Renal cortex interstitium (tissue), 11 donors: Measurements from ENCODE around the gene CHRNG. TPM values are rescaled to one million over a fixed set of nuclear protein-coding genes. Genes with fewer than 3 reads are reported as not detected.

Source experiments
- DNase-seq, 11 donors: peaks; one replicate each; pipeline ENCODE4 v3.0.0-alpha.2; 2013; ENCODE audit warnings: low read depth in 9 of 11, low spot score in 4 of 11; ENCODE audit errors: extremely low read depth in 1 of 11
- polyA plus RNA-seq, 3 donors: library from polyadenylated mRNA; unstranded; fragments of 120-200 nt; gene quantifications; one replicate each; pipeline ENCODE4 v1.2.1, GENCODE V29; 2013; ENCODE audit not compliant: insufficient read length in 3 of 3

Gene CHRNG
- polyA plus RNA-seq, 3 donors = 1.1 to 1.6 (median 1.2) TPM

- no peak for DNase-seq
These were observed 36.3 kb upstream of the CHRNG start for GRCh38 chr2:232502911-232503808.

- no peak for DNase-seq
These were observed 35.6 kb upstream of the CHRNG start for GRCh38 chr2:232503809-232504323.

GRCh38 chr2:232504438-232504837 is 35.1 kb upstream of the CHRNG start:
- DNase-seq = no peak

GRCh38 chr2:232505856-232506255 is 33.6 kb upstream of the CHRNG start:
- DNase-seq = peak in 4 of 11 donors; percentile 54 to 71 (median 66)

GRCh38 chr2:232506709-232507108 is 32.8 kb upstream of the CHRNG start:
- DNase-seq = no peak

GRCh38 chr2:232508251-232508650 is 31.2 kb upstream of the CHRNG start:
- DNase-seq = no peak

GRCh38 chr2:232511336-232511890 is 28.1 kb upstream of the CHRNG start:
- DNase-seq = no peak

- DNase-seq = peak in 1 of 11 donors; percentile 65
These were observed 26.9 kb upstream of the CHRNG start for GRCh38 chr2:232512602-232513001.

- DNase-seq = no peak
These were observed 26.1 kb upstream of the CHRNG start for GRCh38 chr2:232513353-232513752.

GRCh38 chr2:232515639-232516038 is 23.9 kb upstream of the CHRNG start:
- DNase-seq = no peak

GRCh38 chr2:232516551-232516950 is 22.9 kb upstream of the CHRNG start:
- DNase-seq = no peak

- no peak for DNase-seq
These were observed 20.6 kb upstream of the CHRNG start for GRCh38 chr2:232518844-232519243.

GRCh38 chr2:232519581-232520438 is 19.7 kb upstream of the CHRNG start, which contains the start of gene PRSS56:
Gene PRSS56 (plus strand): TSS chr2:232520388. CDS start chr2:232520599, 211 bp downstream.
- no peak for DNase-seq

- DNase-seq = no peak
These were observed 19.0 kb upstream of the CHRNG start for GRCh38 chr2:232520489-232520888.

- no peak for DNase-seq
These were observed 18.4 kb upstream of the CHRNG start for GRCh38 chr2:232521098-232521497.

- DNase-seq = no peak
These were observed 17.4 kb upstream of the CHRNG start for GRCh38 chr2:232521959-232522622.

GRCh38 chr2:232522623-232523401 is 16.7 kb upstream of the CHRNG start:
- DNase-seq = no peak

GRCh38 chr2:232523402-232523681 is 16.1 kb upstream of the CHRNG start:
- DNase-seq = no peak
